IMR-90 (cell line): ENCODE data around the gene ARHGEF37. TPM values are rescaled to one million over a fixed set of nuclear protein-coding genes. Genes with fewer than 3 reads are reported as not detected.

Source experiments
- ATAC-seq: fragments of 200-7000 bp; cut with Tn5 transposase; 2 replicates; pipeline ENCODE4 v1.9.1; 2020; ENCODE audit warnings: low read depth, mild to moderate bottlenecking, moderate library complexity
- BruUV-seq: library from RNA; stranded (reverse); fragments of 400-500 nt; replicated peaks from 2 replicates; lab custom pipeline; 2021; lab: Mats Ljungman, UMichigan
- CTCF ChIA-PET: fragments of 300-600 bp; formaldehyde crosslinking; extraction: SDS; loops from one replicate; lab custom pipeline; 2021; ENCODE audit warnings: antibody characterized with exemption; lab: Yijun Ruan, JAX
- POLR2A ChIA-PET: fragments of 300-600 bp; sonication (Branson Sonifier 250); formaldehyde crosslinking; loops from one replicate; lab custom pipeline; 2022; ENCODE audit warnings: antibody characterized with exemption; ENCODE audit not compliant: unreplicated experiment; lab: Charles Lee
- DNase-seq: peaks from one replicate; pipeline ENCODE4 v3.0.0; 2013
- H2AFZ ChIP-seq: replicated peaks from 2 replicates; pipeline ENCODE3; 2013; ENCODE audit warnings: low read length, mild to moderate bottlenecking; ENCODE audit not compliant: poor library complexity
- H2AK5ac ChIP-seq: 2 replicates; pipeline ENCODE4 v1.6.1; 2013; ENCODE audit warnings: low read depth, low read length, inconsistent platforms
- H2AK9ac ChIP-seq: replicated peaks from 2 replicates; pipeline ENCODE3; 2013; ENCODE audit warnings: mild to moderate bottlenecking, low read depth, low read length, moderate library complexity; ENCODE audit not compliant: poor library complexity
- H2BK120ac ChIP-seq: 2 replicates; pipeline ENCODE4 v1.6.1; 2013; ENCODE audit warnings: low read depth, low read length, inconsistent platforms
- H2BK15ac ChIP-seq: 3 replicates; pipeline ENCODE4 v1.6.1; 2013; ENCODE audit warnings: low read depth, low read length, inconsistent platforms
- H2BK20ac ChIP-seq: 2 replicates; pipeline ENCODE4 v1.6.1; 2013; ENCODE audit warnings: low read depth, mild to moderate bottlenecking, inconsistent platforms, low read length, moderate library complexity
- H2BK5ac ChIP-seq: 2 replicates; pipeline ENCODE4 v1.6.1; 2013; ENCODE audit warnings: mild to moderate bottlenecking, low read depth, low read length, inconsistent platforms; ENCODE audit not compliant: poor library complexity, severe bottlenecking
- H3K14ac ChIP-seq: replicated peaks from 2 replicates; pipeline ENCODE4 v1.6.1; 2013; ENCODE audit warnings: low read depth, low read length, inconsistent platforms
- H3K18ac ChIP-seq: 2 replicates; pipeline ENCODE4 v1.6.1; 2013; ENCODE audit warnings: low read depth, low read length, control low read depth
- H3K23ac ChIP-seq: 2 replicates; pipeline ENCODE4 v1.6.1; 2013; ENCODE audit warnings: low read depth, low read length, inconsistent platforms
- H3K27ac ChIP-seq: 2 replicates; pipeline ENCODE4 v1.5.1; 2013; ENCODE audit warnings: mild to moderate bottlenecking, control low read depth, low read length; ENCODE audit not compliant: insufficient read depth
- H3K27me3 ChIP-seq: 2 replicates; pipeline ENCODE4 v1.6.1; 2013; ENCODE audit warnings: low read length; ENCODE audit not compliant: control insufficient read depth, insufficient read depth
- H3K36me3 ChIP-seq: 2 replicates; pipeline ENCODE4 v1.6.1; 2013; ENCODE audit warnings: low read length, mixed read lengths; ENCODE audit not compliant: control insufficient read depth, insufficient read depth
- H3K4ac ChIP-seq: 2 replicates; pipeline ENCODE4 v1.6.1; 2013; ENCODE audit warnings: low read depth, low read length, inconsistent platforms
- H3K4me1 ChIP-seq: 2 replicates; pipeline ENCODE4 v1.6.1; 2013; ENCODE audit warnings: low read length, mixed read lengths; ENCODE audit not compliant: control insufficient read depth, insufficient read depth
- H3K4me2 ChIP-seq: 2 replicates; pipeline ENCODE4 v1.6.1; 2013; ENCODE audit warnings: low read depth, mild to moderate bottlenecking, control low read depth, low read length, moderate library complexity
- H3K4me3 ChIP-seq: 2 replicates; pipeline ENCODE4 v1.5.1; 2013; ENCODE audit warnings: low read depth, mild to moderate bottlenecking, control low read depth, low read length, moderate library complexity; ENCODE audit not compliant: insufficient read depth
- H3K56ac ChIP-seq: 2 replicates; pipeline ENCODE4 v1.6.1; 2013; ENCODE audit warnings: low read length, inconsistent platforms; ENCODE audit not compliant: insufficient read depth; ENCODE audit errors: extremely low read depth
- H3K79me1 ChIP-seq, 2 experiments: 2 replicates each; pipeline ENCODE4 v1.6.1; 2013; ENCODE audit warnings: low read length in 2 of 2, inconsistent platforms in 1 of 2, low read depth in 1 of 2
- H3K9ac ChIP-seq: 2 replicates; pipeline ENCODE4 v1.6.1; 2013; ENCODE audit warnings: low read depth, low read length, control low read depth
- H3K9me1 ChIP-seq: 2 replicates; pipeline ENCODE4 v1.6.1; 2013; ENCODE audit warnings: low read length, inconsistent platforms; ENCODE audit not compliant: insufficient read depth
- H3K9me3 ChIP-seq: 2 replicates; pipeline ENCODE4 v1.6.1; 2013; ENCODE audit warnings: low read length; ENCODE audit not compliant: control insufficient read depth, insufficient read depth
- H4K20me1 ChIP-seq: 2 replicates; pipeline ENCODE4 v1.6.1; 2013; ENCODE audit warnings: low read length, inconsistent platforms; ENCODE audit not compliant: insufficient read depth
- H4K5ac ChIP-seq: 2 replicates; pipeline ENCODE4 v1.6.1; 2013; ENCODE audit warnings: mild to moderate bottlenecking, low read depth, low read length, control low read depth
- H4K8ac ChIP-seq, 2 experiments: 2 replicates each; pipeline ENCODE4 v1.6.1; 2013; ENCODE audit warnings: low read depth in 2 of 2, low read length in 2 of 2, control low read depth in 1 of 2, inconsistent platforms in 1 of 2
- H4K91ac ChIP-seq: 2 replicates; pipeline ENCODE4 v1.6.1; 2013; ENCODE audit warnings: low read depth, low read length, inconsistent platforms; ENCODE audit not compliant: insufficient read depth
- BHLHE40 ChIP-seq: fragments of 150-350 bp; IDR thresholded peaks from 2 replicates; pipeline ENCODE4 v1.6.1; 2016; ENCODE audit warnings: mild to moderate bottlenecking, low read depth, low read length
- CEBPB ChIP-seq: IDR thresholded peaks from 2 replicates; pipeline ENCODE4 v1.6.1; 2012; ENCODE audit warnings: low read depth, low read length, improper control_type of control experiment
- CHD1 ChIP-seq: IDR thresholded peaks from 2 replicates; pipeline ENCODE4 v1.6.1; 2012; ENCODE audit warnings: low read depth, low read length, improper control_type of control experiment
- CTCF ChIP-seq: conservative IDR thresholded peaks from 2 replicates; pipeline ENCODE4 v1.5.1; 2012; ENCODE audit warnings: mild to moderate bottlenecking, low read depth, low read length, improper control_type of control experiment
- FOS ChIP-seq: fragments of 150-350 bp; IDR thresholded peaks from 2 replicates; pipeline ENCODE4 v1.6.1; 2016; ENCODE audit warnings: low read depth, low read length
- MAFK ChIP-seq: IDR thresholded peaks from 2 replicates; pipeline ENCODE4 v1.6.1; 2012; ENCODE audit warnings: low read depth, low read length, improper control_type of control experiment
- MAZ ChIP-seq: IDR thresholded peaks from 2 replicates; pipeline ENCODE4 v1.6.1; 2012; ENCODE audit warnings: low read depth, mild to moderate bottlenecking, low read length, improper control_type of control experiment, moderate library complexity, borderline replicate concordance
- NFE2L2 ChIP-seq: fragments of 150-350 bp; IDR thresholded peaks from 2 replicates; pipeline ENCODE4 v1.6.1; 2016; ENCODE audit warnings: low read depth, mild to moderate bottlenecking, low read length
- RAD21 ChIP-seq: IDR thresholded peaks from 2 replicates; pipeline ENCODE4 v1.6.1; 2012; ENCODE audit warnings: low read length, improper control_type of control experiment
- RCOR1 ChIP-seq: IDR thresholded peaks from 2 replicates; pipeline ENCODE4 v1.6.1; 2012; ENCODE audit warnings: mild to moderate bottlenecking, low read length, improper control_type of control experiment; ENCODE audit not compliant: insufficient replicate concordance
- RFX5 ChIP-seq: IDR thresholded peaks from 2 replicates; pipeline ENCODE4 v1.8.0; 2012; ENCODE audit warnings: low read depth, mild to moderate bottlenecking, low read length, moderate library complexity
- WGBS, 2 experiments: methylation state at CpG; one replicate each; pipeline versions ENCODE4 v1.1.5 to v1.1.7; 2013; ENCODE audit warnings: missing lambda C conversion rate in 2 of 2; ENCODE audit not compliant: insufficient read length in 1 of 2; ENCODE audit errors: extremely low coverage in 2 of 2; 5-methylcytosine and 5-hydroxymethylcytosine counted together
- dilution Hi-C: fragments of 300-500 bp; cut with HindIII; formaldehyde crosslinking; loops from one replicate; pipeline ENCODE4 v1.14.3; 2018; ENCODE audit warnings: low sequenced_read_pairs; ENCODE audit not compliant: unreplicated experiment
- in situ Hi-C: fragments of 300-500 bp; cut with MboI; formaldehyde crosslinking; loops from 3 replicates; pipeline ENCODE4 v1.14.3; 2019; ENCODE audit warnings: low sequenced_read_pairs, inconsistent platforms, mixed read lengths
- intact Hi-C: fragments of 100-400 bp; cut with micrococcal nuclease; formaldehyde crosslinking; loops from 2 replicates; pipeline ENCODE4 v1.10.0; 2022
- polyA plus RNA-seq, 3 experiments: library from polyadenylated mRNA; depleted of rRNA; stranded (reverse); fragments of >200 nt; gene quantifications; 2 replicates each; pipeline ENCODE4 v1.2.3, GENCODE V29; 2012; ENCODE audit warnings: low replicate concordance in 1 of 3
- total RNA-seq: library from RNA; depleted of rRNA; stranded (reverse); fragments of >200 nt; gene quantifications from 2 replicates; pipeline ENCODE4 v1.2.3, GENCODE V29; 2012
- TF ChIP-seq, protein P1 (sequence below): fragments of 150-350 bp; IDR thresholded peaks from 2 replicates; pipeline ENCODE4 v1.6.1; 2017; ENCODE audit warnings: mild to moderate bottlenecking, antibody characterized with exemption, low read length, low read depth

The ARHGEF37 gene
- total and polyA plus RNA-seq, 2 of the 4 experiments (the other 2 are of a cell fraction), result 0.39 to 0.54 TPM

GRCh38 chr5:149614034-149614907, 33.0 kb downstream of the ARHGEF37 start:
- Histone ChIP-seq H3K4me3 (no peak overlapping the region), H2BK5ac (no peak overlapping the region), H4K20me1 (no peaks in the 10 kb centered on the region), H3K4ac (no peak overlapping the region), H3K79me1 (no peaks in the 10 kb centered on the region), H3K9me3 (no peaks in the 10 kb centered on the region), H3K14ac (no peak overlapping the region), H4K5ac (no peak overlapping the region), H3K36me3 (no peaks in the 10 kb centered on the region), H3K27me3 (no peaks in the 10 kb centered on the region), H3K23ac (no peak overlapping the region), H4K8ac (no peak overlapping the region), H2AK9ac (no peak overlapping the region), H3K4me2 (no peak overlapping the region), H2BK20ac (no peak overlapping the region; the same call in 1 of the 2 replicates), H3K18ac (no peak overlapping the region), H2BK120ac (no peak overlapping the region), H3K27ac (no peak overlapping the region), H2AFZ (no peak overlapping the region), H4K91ac (no peak overlapping the region), H3K9me1 (peaks cover 6% of the 10 kb centered on the region; the same call in 1 of the 2 replicates), H3K4me1 (peaks cover 9% of the 10 kb centered on the region), H3K9ac (no peak overlapping the region), H3K56ac (no peak overlapping the region), H2AK5ac (no peak overlapping the region), H2BK15ac (no peak overlapping the region)
- in situ Hi-C loops (no loop called here), dilution Hi-C loops (no loop called here), intact Hi-C loops (no loop called here)
- no peak for TF ChIP-seq FOS
- no peak for TF ChIP-seq MAZ
- TF ChIP-seq CEBPB, result no peak
- TF ChIP-seq RCOR1, result no peak
- no peak for TF ChIP-seq CTCF
- no peak for TF ChIP-seq MAFK
- no peak for TF ChIP-seq CHD1
- TF ChIP-seq NFE2L2, result no peak
- TF ChIP-seq BHLHE40, result no peak
- TF ChIP-seq, protein P1, sequence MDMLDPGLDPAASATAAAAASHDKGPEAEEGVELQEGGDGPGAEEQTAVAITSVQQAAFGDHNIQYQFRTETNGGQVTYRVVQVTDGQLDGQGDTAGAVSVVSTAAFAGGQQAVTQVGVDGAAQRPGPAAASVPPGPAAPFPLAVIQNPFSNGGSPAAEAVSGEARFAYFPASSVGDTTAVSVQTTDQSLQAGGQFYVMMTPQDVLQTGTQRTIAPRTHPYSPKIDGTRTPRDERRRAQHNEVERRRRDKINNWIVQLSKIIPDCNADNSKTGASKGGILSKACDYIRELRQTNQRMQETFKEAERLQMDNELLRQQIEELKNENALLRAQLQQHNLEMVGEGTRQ, result no peak
- TF ChIP-seq RFX5, result no peak
- TF ChIP-seq RAD21, result no peak
- no CpG with 5 or more reads among the region's 8 CpGs for WGBS, 2 experiments
- no peak for DNase-seq
- BruUV-seq, result no TSS peak
- ATAC-seq, result no peak
- ChIA-PET CTCF (interaction anchor here (0.7 kb wide), 1 partner anchor 481 kb away, joined by 3 read pairs; no protein-coding TSS in a partner anchor), POLR2A (no interaction called here)
